Adrenal gland (tissue), 12 donors: ENCODE measurements around the gene PRDM16. TPM values are rescaled to one million over a fixed set of nuclear protein-coding genes. Genes with fewer than 3 reads are reported as not detected.

ENCODE experiments used
- DNase-seq, 7 donors: peaks; one replicate each; pipeline ENCODE4 v3.0.0-alpha.2; 2019 to 2020
- H3K27ac ChIP-seq, 5 donors: fragments of 200-600 bp; sonication (generic) in 4 of 5; 1 replicate in 3 of 5; 2 replicates in 2 of 5; pipeline versions ENCODE4 v1.5.1 to v1.8.0; 2016 to 2020; ENCODE audit warnings: mild to moderate bottlenecking in 1 of 5
- H3K27me3 ChIP-seq: fragments of 200-600 bp; 2 replicates; pipeline ENCODE4 v1.8.0; 2021
- H3K36me3 ChIP-seq, 2 donors: fragments of 200-600 bp; replicated peaks in 1 of 2; 1 replicate in 1 of 2; 2 replicates in 1 of 2; pipeline versions ENCODE4 v1.5.1 to v1.8.0; 2018 to 2022
- H3K4me1 ChIP-seq, 2 donors: fragments of 200-600 bp; replicated peaks in 1 of 2; 1 replicate in 1 of 2; 2 replicates in 1 of 2; pipeline versions ENCODE4 v1.5.1 to v1.8.0; 2018 to 2021
- H3K4me3 ChIP-seq, 4 donors: fragments of 200-600 bp; sonication (generic) in 3 of 4; one replicate each; pipeline ENCODE4 v1.5.1; 2016 to 2018
- H3K9me3 ChIP-seq, 3 donors: fragments of 200-600 bp; sonication (generic) in 1 of 3; replicated peaks in 1 of 3; 1 replicate in 2 of 3; 2 replicates in 1 of 3; pipeline versions ENCODE4 v1.5.1 to v1.8.0; 2016 to 2021
- CTCF ChIP-seq, 6 experiments: fragments of 450-650 bp in 4 of 6; fragments of 200-600 bp in 2 of 6; sonication (generic) in 1 of 6; IDR thresholded peaks; 1 replicate in 5 of 6; 2 replicates in 1 of 6; pipeline versions ENCODE4 v1.5.1 to v1.8.0; 2016 to 2021; ENCODE audit warnings: antibody characterized with exemption in 6 of 6, mild to moderate bottlenecking in 2 of 6, moderate library complexity in 1 of 6
- POLR2A ChIP-seq, 2 donors: fragments of 450-650 bp; IDR thresholded peaks; one replicate each; pipeline ENCODE4 v1.6.1; 2017; ENCODE audit warnings: antibody characterized with exemption in 2 of 2, mild to moderate bottlenecking in 2 of 2, moderate library complexity in 1 of 2
- WGBS, 4 donors: extraction: QIAGEN DNeasy Blood & Tissue Kit in 2 of 4; methylation state at CpG; one replicate each; pipeline versions ENCODE4 v1.1.5 to v1.1.7; 2013 to 2017; 5-methylcytosine and 5-hydroxymethylcytosine counted together
- intact Hi-C, 2 donors: fragments of 100-400 bp; cut with DNase I; formaldehyde crosslinking; loops; one replicate each; pipeline versions ENCODE4 v1.14.1 to v1.15.0; 2022 to 2023
- polyA plus RNA-seq, 3 donors: library from polyadenylated mRNA; stranded (reverse); fragments of 200-250 nt in 2 of 3; fragments of 350-450 nt in 1 of 3; fragmentation: Illumina TruSeq in 1 of 3; extraction: RNeasy Lipid Tissue Mini Kit (QIAGEN cat#74804) in 1 of 3; gene quantifications; one replicate each; pipeline ENCODE4 v1.2.3, GENCODE V29; 2013 to 2014
- total RNA-seq, 9 donors: library from RNA; depleted of rRNA in 4 of 9; stranded (reverse); fragments of >200 nt in 4 of 9; fragments of 120-200 nt in 1 of 9; fragmentation: NEBNext Ultra II Directional in 1 of 9; extraction: Animal tissue kit (Norgen Biotek cat#: 25700) in 1 of 9; gene quantifications; one replicate each; pipeline versions ENCODE4 v1.1.0 to v1.2.4, GENCODE V29; 2013 to 2023
- donor health status: healthy with polysubstance abuse.
- donor health status: Bipolar disorder and iron deficiency.
- donor health status: DM: yes; HTN: yes; CAD: no.
- donor health status: DM: no; HTN: no; CAD: no.
- donor health status: DM: no; HTN: no; CAD: no.
- donor health status: DM: yes; HTN: yes; CAD: no.

Gene PRDM16
- total and polyA plus RNA-seq, 12 donors = 0.04 to 2.8 (median 0.61) TPM; not detected in 1

- peaks cover 20% of the 10 kb centered on the region for H3K27me3 ChIP-seq
- no peak overlapping the region for H3K27ac ChIP-seq
- WGBS, 4 donors = 47 to 67% (median 50%) methylated on average over 5 to 11 of the region's 11 CpGs
- H3K4me3 ChIP-seq = no peak overlapping the region
- no peaks in the 10 kb centered on the region for H3K36me3 ChIP-seq
- TF ChIP-seq POLR2A (IDR thresholded peaks at IDR 0.05) (no peak), CTCF (IDR thresholded peaks at IDR 0.05) (no peak)
- H3K9me3 ChIP-seq = no peaks in the 10 kb centered on the region
- DNase-seq = peak in 1 of 7 donors; percentile 12
- intact Hi-C loops = no loop called here
- no peaks in the 10 kb centered on the region for H3K4me1 ChIP-seq
Observed at GRCh38 chr1:3038113-3038551, 30.9 kb upstream of the PRDM16 start.

- no peak for DNase-seq
- intact Hi-C loops = no loop called here
Observed at GRCh38 chr1:3038571-3039181, 30.3 kb upstream of the PRDM16 start.

GRCh38 chr1:3040004-3040403, 29.0 kb upstream of the PRDM16 start:
- intact Hi-C loops = no loop called here

More at GRCh38 chr1:3038571-3039181, 30.3 kb upstream of the PRDM16 start:
- Histone ChIP-seq H3K27ac (no peak overlapping the region), H3K4me3 (no peak overlapping the region), H3K36me3 (no peaks in the 10 kb centered on the region), H3K27me3 (peaks cover 20% of the 10 kb centered on the region), H3K9me3 (no peaks in the 10 kb centered on the region), H3K4me1 (no peaks in the 10 kb centered on the region)
- TF ChIP-seq CTCF (IDR thresholded peaks at IDR 0.05) (no peak), POLR2A (IDR thresholded peaks at IDR 0.05) (no peak)
- WGBS, 4 donors = 71 to 87% (median 81%) methylated on average over 9 to 19 of the region's 19 CpGs

GRCh38 chr1:3042481-3042880, 26.5 kb upstream of the PRDM16 start:
- H3K4me1 ChIP-seq = no peaks in the 10 kb centered on the region
- peaks cover 27% of the 10 kb centered on the region for H3K27me3 ChIP-seq
- intact Hi-C loops = no loop called here
- H3K4me3 ChIP-seq = no peak overlapping the region
- H3K27ac ChIP-seq = no peak overlapping the region
- H3K9me3 ChIP-seq = no peaks in the 10 kb centered on the region
- 79 to 88% (median 85%) methylated on average over 9 of the region's 9 CpGs for WGBS, 4 donors
- H3K36me3 ChIP-seq = no peaks in the 10 kb centered on the region
- TF ChIP-seq CTCF (IDR thresholded peaks at IDR 0.05) (no peak), POLR2A (IDR thresholded peaks at IDR 0.05) (no peak)
- DNase-seq = no peak

More at GRCh38 chr1:3040004-3040403, 29.0 kb upstream of the PRDM16 start:
- no peak for DNase-seq
- Histone ChIP-seq H3K9me3 (no peaks in the 10 kb centered on the region), H3K27ac (no peak overlapping the region), H3K4me3 (no peak overlapping the region), H3K4me1 (no peaks in the 10 kb centered on the region), H3K36me3 (no peaks in the 10 kb centered on the region), H3K27me3 (peaks cover 24% of the 10 kb centered on the region)
- 77 to 84% (median 80%) methylated on average over 4 to 7 of the region's 7 CpGs for WGBS, 4 donors
- TF ChIP-seq CTCF (IDR thresholded peaks at IDR 0.05) = no peak
- TF ChIP-seq POLR2A (IDR thresholded peaks at IDR 0.05) = no peak
